HG03432 (cell line): ENCODE data around the gene MAFF.
"Not testable (repeated sequence)": the region's sequence is repeated elsewhere in the genome, so short reads cannot be mapped to it uniquely, and the experiment has no call there.

ENCODE experiments used
- ATAC-seq: cut with Tn5 transposase; IDR thresholded peaks from one replicate; pipeline ENCODE4 v1.9.1; 2021; ENCODE audit warnings: mild to moderate bottlenecking, moderate library complexity; ENCODE audit not compliant: unreplicated experiment

The MAFF gene

DNA sequence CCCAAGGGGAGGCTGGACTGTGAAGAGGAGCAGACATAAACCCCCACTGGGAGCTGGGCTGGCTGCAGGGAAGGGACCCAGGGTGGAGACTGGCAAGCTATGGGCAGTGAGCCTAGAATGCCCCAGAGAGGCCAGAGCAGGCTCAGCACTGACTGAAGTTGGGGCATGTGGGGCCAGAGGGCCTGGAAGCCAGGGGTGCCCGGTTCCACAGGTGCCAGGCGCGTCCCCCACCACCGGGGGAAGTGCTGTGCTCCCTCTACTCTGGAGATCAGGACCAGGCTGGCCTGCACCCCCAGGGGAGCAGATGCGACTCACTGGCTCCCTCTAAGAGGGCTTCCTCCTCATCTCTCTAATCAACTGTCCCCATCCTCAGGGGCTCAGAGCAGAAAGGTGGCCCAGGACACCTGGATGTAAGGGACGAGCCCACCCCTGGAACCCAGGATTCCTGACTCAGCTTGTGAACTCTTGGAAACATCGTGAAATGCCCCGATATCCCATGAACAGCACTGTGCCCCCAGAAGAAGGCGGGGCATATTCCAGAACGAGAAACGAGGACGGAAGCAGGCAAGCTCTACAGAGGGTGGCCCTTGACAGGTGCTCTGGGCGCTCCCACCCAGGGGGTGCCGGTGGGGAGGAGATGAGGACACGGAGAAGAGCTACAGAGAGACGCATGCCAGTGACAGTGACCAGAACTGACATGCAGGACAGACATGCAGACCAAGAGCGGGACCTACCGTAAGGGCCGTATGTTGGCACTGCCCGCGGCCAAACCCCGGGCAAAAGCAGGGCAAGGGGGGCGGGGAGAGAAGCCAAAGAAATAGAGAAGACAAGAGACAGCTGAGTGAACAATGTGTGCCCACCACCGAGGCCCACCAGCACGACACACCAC, 20.4 kb downstream of the MAFF start:
- ATAC-seq, result no peak

DNA sequence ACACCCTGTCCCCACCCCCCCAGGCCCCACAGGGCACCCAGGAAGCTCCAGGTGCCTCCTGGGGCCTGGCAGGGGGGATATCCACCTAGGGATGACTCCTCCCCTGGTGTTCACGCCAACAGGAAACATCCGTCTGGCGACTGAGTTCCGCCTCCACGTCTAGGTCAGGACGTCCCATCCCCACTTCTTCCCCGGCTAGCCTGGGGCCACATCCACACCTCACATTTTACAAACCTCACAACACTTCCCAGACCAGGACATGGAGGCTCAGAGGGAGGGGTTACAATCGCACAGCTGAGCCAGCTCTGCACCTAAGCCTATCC, 21.0 kb downstream of the MAFF start:
- ATAC-seq, result no peak

DNA sequence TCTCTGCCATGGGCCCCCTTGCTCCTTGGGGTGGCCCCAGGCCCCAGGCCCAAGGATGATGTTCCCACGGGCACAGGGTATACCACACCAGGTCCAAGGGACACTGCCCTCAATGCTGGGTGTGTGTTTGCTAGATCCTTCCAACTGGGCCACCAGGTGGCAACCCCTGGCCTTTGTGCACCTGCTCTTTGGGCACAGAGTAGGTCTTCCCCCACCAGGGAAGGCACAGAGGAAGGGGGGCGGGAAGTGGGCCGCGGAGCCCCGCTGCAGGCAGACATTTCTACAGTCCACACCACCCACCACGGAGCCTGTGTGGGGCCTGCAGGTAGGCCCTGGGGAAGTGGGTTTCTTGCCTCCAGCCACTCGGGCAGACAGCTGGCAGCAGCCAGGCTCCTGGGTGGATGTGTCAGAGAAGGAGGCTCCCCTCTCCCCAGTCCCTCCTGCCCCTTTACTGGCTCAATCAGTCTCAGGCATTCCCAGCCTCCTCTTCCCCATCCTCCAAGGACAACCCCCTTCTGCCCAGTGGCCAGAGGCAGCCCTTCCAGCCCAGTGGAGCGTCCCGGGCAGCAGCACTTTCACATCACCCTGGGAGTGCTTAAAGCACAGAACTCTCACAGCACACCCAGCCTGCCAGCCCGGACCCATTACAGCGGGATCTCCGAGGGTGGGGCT, 21.6 kb downstream of the MAFF start:
- ATAC-seq, result no peak

DNA sequence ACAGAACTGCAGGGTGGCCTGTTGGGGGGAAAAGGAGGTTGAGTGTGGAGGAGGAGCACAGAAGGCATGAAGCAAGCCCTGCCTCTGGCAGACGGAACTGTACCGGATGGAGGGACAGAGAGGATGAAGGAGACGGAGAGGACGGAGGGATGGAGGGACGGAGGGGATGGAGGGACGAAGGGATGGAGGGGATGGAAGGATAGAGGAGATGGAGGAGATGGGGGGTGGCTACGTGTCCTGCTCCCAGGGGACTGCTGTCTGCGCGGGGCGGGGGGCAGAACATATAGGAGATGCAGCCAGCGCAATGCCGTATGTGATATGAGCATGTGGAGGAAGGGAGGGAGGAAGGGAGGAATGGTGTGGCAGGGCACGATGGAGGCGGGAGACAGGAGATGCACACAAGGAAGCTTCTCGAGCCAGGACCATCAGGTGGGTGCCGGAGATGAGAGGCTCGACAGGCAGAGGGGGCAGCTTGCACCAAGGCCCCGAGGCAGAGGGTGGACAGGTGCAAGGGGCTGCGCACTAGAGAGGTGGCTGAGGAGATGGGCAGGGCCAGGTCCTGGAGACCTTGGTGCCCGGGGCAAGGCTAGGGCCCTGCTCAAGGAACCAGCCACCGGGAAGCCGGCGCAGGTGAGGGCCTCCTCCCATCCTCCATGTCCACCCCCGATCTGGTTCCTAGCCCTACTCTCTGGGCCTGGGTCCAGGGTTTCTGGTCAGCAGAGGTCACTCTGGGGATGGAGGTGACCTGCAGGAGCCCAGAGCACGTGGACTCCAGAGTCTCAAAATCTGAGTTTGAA, 25.3 kb downstream of the MAFF start:
- ATAC-seq, result no peak

DNA sequence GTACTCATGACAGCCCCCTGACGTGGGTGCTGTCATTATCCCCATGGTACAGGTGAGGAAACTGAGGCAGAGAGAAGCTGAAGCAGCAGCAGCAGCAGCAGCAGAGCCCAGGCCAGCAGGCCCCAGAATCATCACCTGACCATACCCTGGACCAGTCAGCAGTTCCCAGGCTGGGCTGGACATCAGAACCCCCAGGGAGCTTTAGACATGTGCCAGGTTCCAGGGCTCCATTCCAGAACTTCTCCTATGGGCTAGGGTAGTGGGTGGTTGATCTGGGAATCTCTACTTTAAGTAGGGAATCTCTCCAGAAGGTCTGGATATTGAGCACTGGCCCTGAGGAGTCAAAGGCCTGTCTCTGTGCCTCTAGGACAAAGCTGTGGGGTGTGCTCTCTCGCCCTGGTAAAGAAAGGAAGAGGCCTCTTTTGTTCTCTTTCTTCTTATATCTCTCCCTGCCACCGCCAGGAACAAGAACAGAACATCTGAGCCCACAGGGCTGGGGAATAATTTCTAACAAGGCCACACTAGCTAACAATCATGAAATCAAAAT, 26.6 kb downstream of the MAFF start:
- no peak for ATAC-seq

DNA sequence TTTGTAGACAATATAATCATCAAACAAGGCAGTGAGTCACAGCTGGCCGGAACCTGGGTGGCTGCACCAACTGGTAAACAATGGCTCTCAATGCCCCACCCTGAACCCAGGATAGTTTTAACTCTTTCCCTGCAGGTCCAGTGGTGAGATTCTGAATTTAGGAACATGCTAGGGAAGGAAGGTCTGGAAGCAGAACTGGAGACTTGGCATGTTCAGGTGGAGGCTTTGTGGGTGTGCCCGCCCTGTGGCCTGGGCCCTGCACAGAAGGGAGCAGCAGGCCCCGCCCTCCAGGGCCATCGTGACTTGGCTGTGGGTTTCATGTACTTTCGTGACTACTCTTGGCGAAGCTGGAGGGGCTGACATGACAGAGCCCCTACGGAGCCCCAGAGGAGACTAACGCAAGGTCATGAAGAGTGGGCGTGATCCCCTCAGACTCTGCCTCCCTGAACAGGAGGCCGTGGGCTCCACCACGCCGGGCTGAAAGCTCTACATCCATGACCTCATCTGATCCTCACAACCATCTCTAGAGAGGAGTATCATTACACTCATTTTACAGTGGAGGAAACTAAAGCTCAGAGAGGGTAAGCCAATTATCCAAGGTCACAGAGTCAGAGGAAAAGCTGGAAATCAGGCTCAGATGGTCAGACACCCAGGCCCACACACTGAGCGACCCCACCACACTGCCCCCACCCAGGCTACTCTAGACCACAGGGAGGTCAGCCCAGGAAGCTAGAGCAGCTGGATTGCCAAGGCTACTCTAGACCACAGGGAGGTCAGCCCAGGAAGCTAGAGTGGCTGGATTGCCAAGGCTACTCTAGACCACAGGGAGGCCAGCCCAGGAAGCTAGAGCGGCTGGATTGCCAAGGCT, 27.3 kb downstream of the MAFF start:
- ATAC-seq, result no peak

DNA sequence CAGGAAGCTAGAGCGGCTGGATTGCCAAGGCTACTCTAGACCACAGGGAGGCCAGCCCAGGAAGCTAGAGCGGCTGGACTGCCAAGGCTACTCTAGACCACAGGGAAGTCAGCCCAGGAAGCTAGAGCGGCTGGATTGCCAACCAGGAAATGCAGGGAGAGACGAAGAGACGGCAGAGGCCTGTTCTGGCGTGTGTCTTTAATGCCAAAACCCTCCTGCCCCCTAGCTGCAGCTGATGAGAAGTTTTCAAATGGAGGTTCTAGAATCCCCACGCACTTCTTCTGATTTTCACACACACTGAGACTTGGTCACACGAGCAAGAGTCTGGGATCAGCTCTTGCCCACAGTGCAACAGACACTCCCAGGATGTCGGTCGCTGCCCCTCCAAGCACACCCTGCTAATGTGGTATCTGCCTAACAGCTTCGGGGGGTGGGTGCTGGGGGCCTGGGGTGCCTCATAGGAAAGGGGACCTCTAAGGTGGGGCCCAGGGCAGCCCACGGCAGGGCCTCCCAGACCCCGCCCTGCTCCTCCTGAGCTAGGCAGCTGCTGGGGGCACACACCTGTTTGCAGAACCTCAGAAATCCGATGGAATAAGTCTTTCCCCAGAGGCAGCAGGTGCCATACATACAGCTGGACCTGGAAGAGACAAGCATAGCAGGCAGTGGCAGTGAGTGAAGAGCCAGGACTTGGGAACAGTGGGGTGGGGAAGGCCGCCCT, 28.5 kb downstream of the MAFF start:
- no peak for ATAC-seq

DNA sequence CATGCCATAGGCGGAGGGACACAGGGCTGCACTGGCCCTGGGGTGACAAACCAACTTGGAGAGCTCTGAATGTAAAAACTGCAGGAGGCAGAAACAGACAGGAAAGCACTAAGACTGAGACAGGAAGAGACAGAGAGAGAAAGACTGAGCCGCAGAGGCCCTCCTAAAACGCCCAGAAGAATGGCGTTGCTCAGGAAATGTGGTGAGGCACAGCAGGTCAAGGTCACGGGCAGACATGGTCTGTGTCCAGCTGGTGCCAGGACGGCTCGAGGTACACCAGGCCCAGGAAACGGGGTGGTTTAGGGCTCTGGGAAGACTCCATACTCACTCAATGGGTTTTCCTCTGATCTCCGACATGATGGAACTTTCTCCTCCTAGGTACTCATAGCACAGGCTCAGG, 29.1 kb downstream of the MAFF start:
- ATAC-seq, result no peak

DNA sequence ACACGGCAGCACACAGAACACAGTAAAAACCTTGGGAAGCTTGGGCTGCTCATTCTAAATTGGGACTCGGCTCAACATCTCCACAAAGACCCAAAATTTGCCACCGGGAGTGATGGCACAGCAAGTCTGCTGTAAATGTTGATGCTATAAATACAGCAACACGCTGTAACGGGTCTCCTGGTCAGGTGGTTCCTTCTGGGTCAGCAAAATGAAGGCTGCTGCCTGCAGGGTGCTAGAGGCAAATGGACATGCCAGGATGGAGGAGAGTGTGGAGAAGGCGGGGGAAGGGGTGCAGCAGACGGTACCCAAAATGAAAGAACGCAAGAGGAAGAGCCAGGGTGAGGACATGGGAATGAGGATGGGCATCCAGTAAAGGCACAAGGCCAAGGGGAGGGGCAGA, 30.4 kb downstream of the MAFF start:
- no peak for ATAC-seq

DNA sequence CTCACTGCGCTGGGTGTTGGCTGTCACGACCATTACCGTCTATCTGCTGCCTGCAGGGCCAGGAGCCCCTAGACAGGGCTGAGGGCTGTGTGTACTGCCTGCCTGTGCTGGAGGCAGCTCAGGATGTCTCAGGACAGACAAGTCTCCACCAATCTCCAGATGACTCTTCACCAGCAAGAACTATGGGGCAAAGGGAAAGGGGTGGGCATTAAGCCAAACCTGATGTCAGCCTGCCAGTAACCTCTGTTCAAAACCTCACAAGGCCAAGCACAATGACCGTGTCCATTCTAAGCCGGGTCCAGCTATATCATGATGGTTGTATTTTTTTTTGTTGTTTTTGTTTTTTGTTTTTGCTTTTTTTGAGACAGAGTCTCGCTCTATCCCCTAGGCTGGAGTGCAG, 31.6 kb downstream of the MAFF start:
- ATAC-seq, result no peak

DNA sequence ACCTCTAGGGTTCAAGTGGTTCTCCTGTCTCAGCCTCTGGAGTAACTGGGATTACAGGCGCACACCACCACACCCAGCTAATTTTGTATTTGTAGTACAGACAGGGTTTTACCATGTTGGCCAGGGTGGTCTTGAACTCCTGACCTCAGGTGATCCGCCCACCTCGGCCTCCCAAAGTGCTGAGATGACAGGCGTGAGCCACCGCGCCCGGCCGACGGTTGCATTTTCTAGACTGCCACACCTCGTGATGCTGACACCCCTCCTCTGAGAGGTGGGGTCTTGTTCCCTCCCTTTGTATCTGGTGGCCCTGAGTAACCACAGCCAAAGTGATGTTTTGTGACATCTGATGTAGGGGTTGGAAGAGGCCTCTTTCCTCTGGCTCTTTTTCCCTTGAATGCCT, 32.1 kb downstream of the MAFF start:
- not testable (repeated sequence) for ATAC-seq

DNA sequence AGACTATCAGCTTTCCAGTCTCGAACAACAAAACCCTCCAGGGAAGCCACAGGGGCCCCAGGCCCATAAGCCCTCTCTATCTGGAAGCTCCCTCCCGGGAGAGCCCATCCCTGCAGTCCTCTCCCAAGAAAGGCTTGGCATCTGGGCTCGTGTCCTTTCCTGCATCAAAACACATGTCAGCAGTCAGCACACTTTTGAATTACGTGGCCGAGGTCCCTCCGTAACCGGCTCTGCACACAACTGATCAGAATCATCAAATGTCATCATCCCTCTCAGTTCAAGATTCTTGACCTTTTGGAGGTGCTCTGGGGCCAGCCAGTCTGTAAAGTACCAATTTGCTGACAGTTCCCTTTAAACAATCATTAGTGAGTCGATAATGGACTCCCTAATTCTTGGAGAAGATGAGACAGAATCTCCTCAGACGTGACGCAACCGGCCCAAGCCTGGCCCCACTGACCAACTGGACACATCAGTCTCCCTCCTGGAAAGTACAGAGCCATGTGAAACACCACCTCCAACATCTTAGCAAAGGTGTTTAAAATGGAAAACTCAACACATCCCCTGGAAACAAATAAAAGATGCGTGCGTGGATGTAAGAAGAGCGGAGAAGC, 33.6 kb downstream of the MAFF start:
- ATAC-seq, result no peak

DNA sequence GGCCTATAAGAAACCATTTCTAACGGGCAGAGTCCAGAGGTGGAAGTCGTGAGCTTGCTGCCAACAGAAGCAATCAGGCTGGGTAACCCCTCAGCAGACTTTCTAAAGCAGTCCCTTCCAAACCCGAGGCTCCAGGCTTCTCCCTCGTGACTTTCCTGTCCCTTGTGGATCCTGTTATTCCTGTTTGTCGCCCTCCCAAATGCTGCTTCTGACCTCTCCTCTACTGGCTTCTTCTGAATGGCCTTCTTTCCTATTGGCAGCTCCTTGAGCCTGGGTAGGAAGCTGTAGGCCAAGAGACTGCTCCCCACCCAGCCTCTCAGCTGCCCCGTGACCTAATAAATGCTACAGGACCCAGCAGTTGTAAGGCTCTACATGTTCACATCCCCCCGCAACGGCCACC, 35.0 kb downstream of the MAFF start:
- ATAC-seq, result no peak

DNA sequence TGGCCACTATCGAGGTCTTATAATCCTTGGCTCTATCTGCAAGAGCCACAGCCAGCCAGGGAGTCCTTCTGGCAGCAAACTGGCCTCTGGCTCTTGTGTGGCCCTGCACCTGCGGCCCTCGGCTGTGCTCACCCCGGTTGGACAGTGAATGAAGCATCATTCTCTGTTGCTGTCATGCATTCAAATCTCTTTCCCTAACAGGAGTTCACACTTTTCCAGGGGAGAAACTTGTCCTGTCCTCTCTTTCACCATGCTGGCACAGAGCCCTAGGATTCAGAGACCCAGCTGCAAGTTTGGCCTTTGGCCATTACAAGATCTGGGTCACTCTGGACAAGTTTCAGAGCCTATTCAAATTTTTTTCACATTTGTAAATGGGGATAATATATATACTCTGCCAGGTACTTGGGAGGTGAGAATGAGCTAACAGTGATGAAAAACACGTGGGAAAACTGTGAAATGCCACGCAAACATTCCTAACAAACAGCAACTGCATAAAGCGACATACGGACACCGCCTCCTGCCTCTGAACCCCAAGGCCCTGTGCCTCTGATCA, 36.8 kb downstream of the MAFF start:
- no peak for ATAC-seq

DNA sequence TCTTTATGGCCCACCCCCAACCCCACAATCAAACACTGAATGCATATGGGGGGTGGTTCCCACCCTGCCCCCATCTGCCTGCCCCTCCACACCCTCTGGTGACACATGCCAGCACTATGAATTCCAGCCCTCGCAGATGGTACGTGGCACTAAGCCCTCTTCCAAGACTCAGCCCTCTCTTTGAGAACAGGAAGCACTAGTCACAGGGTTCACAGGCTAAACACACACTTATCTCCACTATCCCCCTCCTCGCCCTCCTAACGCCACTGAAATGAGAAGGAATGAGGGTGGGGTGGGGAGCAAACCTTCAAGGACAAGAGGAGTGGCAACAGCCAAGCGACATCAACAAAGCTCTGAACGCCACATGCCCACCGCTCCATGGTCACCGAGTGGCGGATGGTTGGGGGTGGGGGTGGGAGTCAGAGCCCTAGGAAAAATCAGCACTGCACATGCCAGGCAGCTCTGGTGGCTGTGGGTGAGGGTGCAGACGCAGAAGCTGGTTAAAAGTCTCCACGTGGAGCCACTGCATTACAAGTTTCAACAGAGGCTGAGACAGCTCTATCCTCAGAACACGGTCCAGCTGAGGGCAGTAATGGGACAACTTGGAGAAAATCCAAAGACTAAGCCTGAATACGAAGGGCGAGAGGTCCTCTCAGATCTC, 37.4 kb downstream of the MAFF start:
- ATAC-seq, result no peak

DNA sequence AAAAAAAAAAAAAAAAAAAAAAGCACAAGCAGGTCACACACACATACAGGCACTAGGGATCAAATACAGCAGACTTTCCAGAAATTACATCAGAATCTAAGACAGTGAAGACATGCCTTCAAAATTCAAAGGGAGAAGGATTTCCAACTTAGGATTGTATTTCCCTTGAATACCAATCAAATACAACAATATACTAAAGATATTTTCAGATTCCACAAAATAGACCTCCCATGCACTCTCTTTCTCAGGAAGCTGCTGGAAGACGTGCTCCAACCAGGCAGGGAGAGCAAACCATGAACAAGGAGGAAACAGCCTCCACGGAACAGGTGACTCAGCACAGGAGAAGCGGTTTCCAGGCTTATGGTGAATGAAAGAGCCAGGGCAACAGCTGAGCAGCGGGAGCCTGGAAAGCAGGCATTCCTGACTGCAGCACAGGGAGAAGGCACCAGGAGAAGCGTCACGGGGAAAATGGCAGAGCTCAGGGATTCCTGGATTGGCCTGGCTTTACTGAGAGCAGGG, 39.0 kb downstream of the MAFF start:
- ATAC-seq, result no peak

DNA sequence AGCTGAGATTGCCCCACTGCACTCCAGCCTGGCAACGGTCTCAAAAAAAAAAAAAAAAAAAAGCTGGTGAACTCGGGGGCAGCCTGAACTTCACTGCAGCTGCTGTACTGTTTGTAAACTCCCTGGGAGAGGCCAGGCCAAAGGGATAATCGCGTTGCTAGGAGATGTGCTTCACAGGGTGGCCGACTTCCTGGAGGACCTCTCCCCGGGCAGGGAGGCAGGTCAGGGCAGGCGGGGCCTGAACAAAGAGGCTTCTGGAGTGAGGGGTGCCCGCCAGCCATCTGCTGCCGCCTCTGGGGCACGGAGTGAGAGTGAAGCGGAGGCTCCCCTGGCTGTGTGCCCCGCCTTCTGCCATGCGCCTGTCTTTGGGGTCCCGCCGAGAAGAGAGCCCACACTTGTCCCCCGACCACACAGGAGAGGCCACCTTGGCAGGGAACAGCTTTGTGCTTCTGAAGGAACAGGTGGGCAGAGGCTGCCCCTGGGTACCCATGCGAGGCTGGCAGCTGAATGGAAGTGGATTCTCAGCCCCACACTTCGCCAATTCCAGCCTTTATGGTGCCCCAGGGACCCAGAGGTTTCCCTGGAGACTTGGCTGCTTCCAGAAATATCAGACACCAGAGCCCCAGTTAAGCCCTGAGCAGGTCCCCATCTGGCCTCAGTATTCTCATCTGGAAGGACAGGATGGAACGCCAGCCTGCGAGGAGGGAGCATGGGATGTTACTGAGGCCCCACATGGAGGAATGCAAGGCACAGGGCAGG, 41.4 kb downstream of the MAFF start:
- no peak for ATAC-seq

DNA sequence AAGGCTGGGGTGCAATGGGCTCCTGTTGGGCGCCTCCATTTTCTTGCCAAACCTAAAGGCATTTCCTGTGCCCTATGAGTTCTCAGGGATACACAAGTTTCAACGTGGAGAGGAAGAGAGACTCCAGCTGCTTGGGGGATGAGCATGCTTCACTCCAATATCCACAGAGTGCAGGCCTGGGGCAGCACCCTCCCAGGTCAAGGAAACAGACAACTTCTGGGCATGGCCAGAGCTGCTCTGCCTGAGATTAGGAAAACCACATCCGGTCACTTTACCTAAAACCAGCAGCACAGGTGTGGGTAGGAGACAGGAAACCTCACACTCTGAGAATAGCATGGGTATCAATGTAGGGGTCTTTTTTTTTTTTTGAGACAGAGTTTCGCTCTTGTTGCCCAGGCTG, 42.3 kb downstream of the MAFF start:
- no peak for ATAC-seq
